DMS153 treated with DMSO at 0.1 percent for 48 hours (cell line): Measurements from ENCODE around the gene RAB25.
"Not testable (repeated sequence)": the region's sequence is repeated elsewhere in the genome, so short reads cannot be mapped to it uniquely, and the experiment has no call there.

Source experiments
- DNase-seq: peaks from one replicate; lab custom pipeline; 2025; ENCODE audit not compliant: unreplicated experiment; lab: John Stamatoyannopoulos, UW

Gene RAB25

GRCh38 chr1:156054500-156055280 lies 6.3 kb upstream of the RAB25 start, which contains the start of gene LAMTOR2:
LAMTOR2 (plus strand) TSS chr1:156054782; CDS start chr1:156054890, 108 bp downstream.
- DNase-seq = peak; percentile 99

- DNase-seq = no peak
Observed at GRCh38 chr1:156055281-156056048, 5.5 kb upstream of the RAB25 start.

GRCh38 chr1:156056326-156056849 lies 4.6 kb upstream of the RAB25 start:
- no peak for DNase-seq

- DNase-seq = no peak
Observed at GRCh38 chr1:156062189-156062588, 1.2 kb downstream of the RAB25 start.

GRCh38 chr1:156063997-156064285 lies 3.0 kb downstream of the RAB25 start:
- DNase-seq = no peak

- no peak for DNase-seq
Observed at GRCh38 chr1:156064615-156065014, 3.7 kb downstream of the RAB25 start.

- DNase-seq = no peak
Observed at GRCh38 chr1:156065212-156065611, 4.3 kb downstream of the RAB25 start.

GRCh38 chr1:156065871-156066270 lies 4.9 kb downstream of the RAB25 start:
- no peak for DNase-seq

- DNase-seq = no peak
Observed at GRCh38 chr1:156067262-156067661, 6.3 kb downstream of the RAB25 start.

GRCh38 chr1:156069490-156070455 lies 8.8 kb downstream of the RAB25 start:
- no peak for DNase-seq

- DNase-seq = no peak
Observed at GRCh38 chr1:156070548-156070947, 9.6 kb downstream of the RAB25 start.

- not testable (repeated sequence) for DNase-seq
Observed at GRCh38 chr1:156071332-156071816, 10.4 kb downstream of the RAB25 start.

GRCh38 chr1:156072251-156072650 lies 11.3 kb downstream of the RAB25 start:
- DNase-seq = no peak

GRCh38 chr1:156073110-156073687 lies 12.2 kb downstream of the RAB25 start:
- DNase-seq = no peak

- DNase-seq = no peak
Observed at GRCh38 chr1:156073740-156074139, 12.8 kb downstream of the RAB25 start.

- no peak for DNase-seq
Observed at GRCh38 chr1:156074661-156075060, 13.7 kb downstream of the RAB25 start.

- no peak for DNase-seq
Observed at GRCh38 chr1:156075162-156075561, 14.2 kb downstream of the RAB25 start.

GRCh38 chr1:156075775-156076204 lies 14.8 kb downstream of the RAB25 start:
- DNase-seq = no peak

GRCh38 chr1:156076609-156077429 lies 15.9 kb downstream of the RAB25 start:
- DNase-seq = no peak

GRCh38 chr1:156077430-156077760 lies 16.4 kb downstream of the RAB25 start:
- DNase-seq = no peak
